HL-60 (cell line): ENCODE measurements around the gene FMN1.
A peak's percentile ranks its signal among the peaks of the same experiment; 100 is the strongest.

Source experiments
- DNase-seq, 2 experiments: peaks; one replicate each; pipeline ENCODE4 v3.0.0-alpha.2; 2010 to 2020; ENCODE audit warnings: low read depth in 1 of 2, low spot score in 1 of 2
- H3K27ac ChIP-seq: fragments of 250-450 bp; sonication (Bioruptor Pico); replicated peaks from 2 replicates; pipeline ENCODE4 v1.5.1; 2020; ENCODE audit warnings: mild to moderate bottlenecking, moderate library complexity
- H3K27me3 ChIP-seq: fragments of 250-450 bp; sonication (Bioruptor Pico); 2 replicates; pipeline ENCODE4 v1.5.1; 2021; ENCODE audit warnings: mild to moderate bottlenecking, moderate library complexity; ENCODE audit not compliant: insufficient read depth, poor library complexity, severe bottlenecking
- H3K4me3 ChIP-seq: replicated peaks from 2 replicates; pipeline ENCODE4 v1.5.1; 2011; ENCODE audit warnings: mild to moderate bottlenecking, control low read depth, low read length; ENCODE audit not compliant: insufficient read depth
- CTCF ChIP-seq: IDR thresholded peaks from one replicate; pipeline ENCODE4 v1.5.1; 2011; ENCODE audit warnings: low read length, control low read depth, inconsistent platforms; ENCODE audit not compliant: insufficient read depth
- GABPA ChIP-seq: IDR thresholded peaks from 2 replicates; pipeline ENCODE4 v1.6.1; 2012; ENCODE audit warnings: low read depth
- POLR2AphosphoS5 ChIP-seq: IDR thresholded peaks from 2 replicates; pipeline ENCODE4 v1.6.1; 2012; ENCODE audit warnings: low read depth
- SPI1 ChIP-seq: IDR thresholded peaks from 2 replicates; pipeline ENCODE4 v1.6.1; 2012; ENCODE audit warnings: low read depth, mild to moderate bottlenecking, borderline replicate concordance
- TF ChIP-seq, protein P1 (sequence below): IDR thresholded peaks from 2 replicates; pipeline ENCODE4 v1.6.1; 2012; ENCODE audit warnings: low read depth; ENCODE audit not compliant: insufficient replicate concordance

Gene FMN1

DNA sequence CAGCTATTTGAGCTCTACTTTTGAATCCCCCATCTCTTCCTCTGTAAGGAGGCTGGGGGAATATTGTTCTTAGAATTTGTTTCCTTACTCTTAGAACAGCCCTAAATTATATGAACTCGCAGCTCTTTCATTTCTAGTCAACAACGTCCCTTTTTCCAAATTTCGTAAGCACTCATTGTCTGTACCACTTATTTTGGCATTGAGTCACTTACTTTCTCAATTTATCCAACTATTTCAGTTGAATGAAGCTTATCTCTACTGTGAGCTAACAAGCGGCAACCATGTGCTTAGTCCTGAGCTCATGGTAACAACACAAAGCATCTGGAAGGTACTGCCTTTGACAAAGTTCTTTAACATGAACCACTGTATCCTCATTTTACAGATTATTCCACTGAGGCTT lies 285.6 kb downstream of the FMN1 start:
- Histone ChIP-seq H3K27me3 (peaks cover 5% of the 10 kb centered on the region), H3K27ac (no peak overlapping the region), H3K4me3 (no peak overlapping the region)
- peak in 1 of 2 experiments; percentile 62 for DNase-seq
- TF ChIP-seq, protein P1, sequence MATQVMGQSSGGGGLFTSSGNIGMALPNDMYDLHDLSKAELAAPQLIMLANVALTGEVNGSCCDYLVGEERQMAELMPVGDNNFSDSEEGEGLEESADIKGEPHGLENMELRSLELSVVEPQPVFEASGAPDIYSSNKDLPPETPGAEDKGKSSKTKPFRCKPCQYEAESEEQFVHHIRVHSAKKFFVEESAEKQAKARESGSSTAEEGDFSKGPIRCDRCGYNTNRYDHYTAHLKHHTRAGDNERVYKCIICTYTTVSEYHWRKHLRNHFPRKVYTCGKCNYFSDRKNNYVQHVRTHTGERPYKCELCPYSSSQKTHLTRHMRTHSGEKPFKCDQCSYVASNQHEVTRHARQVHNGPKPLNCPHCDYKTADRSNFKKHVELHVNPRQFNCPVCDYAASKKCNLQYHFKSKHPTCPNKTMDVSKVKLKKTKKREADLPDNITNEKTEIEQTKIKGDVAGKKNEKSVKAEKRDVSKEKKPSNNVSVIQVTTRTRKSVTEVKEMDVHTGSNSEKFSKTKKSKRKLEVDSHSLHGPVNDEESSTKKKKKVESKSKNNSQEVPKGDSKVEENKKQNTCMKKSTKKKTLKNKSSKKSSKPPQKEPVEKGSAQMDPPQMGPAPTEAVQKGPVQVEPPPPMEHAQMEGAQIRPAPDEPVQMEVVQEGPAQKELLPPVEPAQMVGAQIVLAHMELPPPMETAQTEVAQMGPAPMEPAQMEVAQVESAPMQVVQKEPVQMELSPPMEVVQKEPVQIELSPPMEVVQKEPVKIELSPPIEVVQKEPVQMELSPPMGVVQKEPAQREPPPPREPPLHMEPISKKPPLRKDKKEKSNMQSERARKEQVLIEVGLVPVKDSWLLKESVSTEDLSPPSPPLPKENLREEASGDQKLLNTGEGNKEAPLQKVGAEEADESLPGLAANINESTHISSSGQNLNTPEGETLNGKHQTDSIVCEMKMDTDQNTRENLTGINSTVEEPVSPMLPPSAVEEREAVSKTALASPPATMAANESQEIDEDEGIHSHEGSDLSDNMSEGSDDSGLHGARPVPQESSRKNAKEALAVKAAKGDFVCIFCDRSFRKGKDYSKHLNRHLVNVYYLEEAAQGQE: no peak
- TF ChIP-seq SPI1: no peak
- no peak for TF ChIP-seq CTCF
- no peak for TF ChIP-seq GABPA
- TF ChIP-seq POLR2AphosphoS5: no peak

DNA sequence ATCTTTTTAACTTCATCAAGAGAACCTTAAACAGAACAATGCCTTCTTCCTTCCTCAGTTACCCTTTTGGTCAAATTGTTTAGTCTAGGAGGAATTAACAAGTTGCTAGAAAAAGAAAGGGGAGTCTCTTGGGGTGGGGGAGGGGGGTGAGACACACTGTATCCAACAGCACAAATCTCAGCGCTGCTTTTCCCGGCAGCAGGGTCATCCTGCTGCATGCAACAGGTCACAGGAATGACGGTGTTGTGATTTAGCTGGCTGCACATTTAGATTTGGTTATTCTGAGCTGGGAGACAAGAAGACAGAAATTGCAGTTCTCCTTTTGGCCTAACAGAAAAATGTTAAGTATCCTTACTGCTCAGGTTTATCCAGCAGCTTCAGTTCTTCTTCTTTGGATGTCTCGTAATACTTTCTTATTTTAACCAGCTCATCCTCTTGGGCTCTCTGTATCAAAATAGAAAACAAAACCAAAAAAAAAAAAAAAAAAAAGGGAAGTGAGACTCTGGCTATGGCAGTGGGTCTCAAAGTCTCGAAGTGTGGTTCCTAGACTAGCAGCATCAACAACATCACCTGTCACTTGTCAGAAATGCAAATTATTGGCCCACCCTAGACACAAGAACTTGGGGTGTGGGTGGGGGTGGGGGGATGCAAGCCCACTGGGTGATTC lies 286.2 kb downstream of the FMN1 start:
- Histone ChIP-seq H3K4me3 (no peak overlapping the region), H3K27me3 (peaks cover 5% of the 10 kb centered on the region), H3K27ac (no peak overlapping the region)
- DNase-seq: peak in 1 of 2 experiments; percentile 31
- TF ChIP-seq SPI1 (peak; percentile 54), GABPA (no peak)

DNA sequence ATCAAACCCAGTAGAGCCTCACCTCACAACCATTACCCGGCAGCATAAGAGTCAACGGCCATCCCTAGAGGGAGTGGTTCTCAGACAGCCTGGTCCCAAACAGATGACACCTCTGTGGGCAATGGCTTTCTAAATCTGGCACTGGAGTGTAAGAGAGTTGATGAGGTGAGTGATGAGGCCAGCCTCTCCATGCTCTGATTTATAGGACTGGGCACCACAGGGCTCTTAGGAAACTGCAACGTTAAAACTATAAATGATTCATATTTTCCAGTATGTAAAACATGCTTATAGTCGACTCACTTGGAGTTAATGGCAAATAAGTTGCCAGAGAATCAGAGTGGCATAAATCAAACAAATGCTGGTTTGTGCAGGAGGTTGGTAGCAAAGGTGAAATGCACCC lies 289.0 kb downstream of the FMN1 start:
- no peak for DNase-seq
- Histone ChIP-seq H3K4me3 (no peak overlapping the region), H3K27ac (no peak overlapping the region), H3K27me3 (peaks cover under 1% of the 10 kb centered on the region)
- TF ChIP-seq SPI1: no peak
- TF ChIP-seq, protein P1: no peak
- no peak for TF ChIP-seq GABPA
- TF ChIP-seq CTCF: no peak
- TF ChIP-seq POLR2AphosphoS5: no peak

- no peaks in the 10 kb centered on the region for H3K27me3 ChIP-seq
- no peak for DNase-seq
- H3K4me3 ChIP-seq: no peak overlapping the region
- TF ChIP-seq GABPA: no peak
- TF ChIP-seq, protein P1: no peak
- no peak for TF ChIP-seq CTCF
- no peak for TF ChIP-seq POLR2AphosphoS5
- no peak for TF ChIP-seq SPI1
- H3K27ac ChIP-seq: no peak overlapping the region
These were observed 290.1 kb downstream of the FMN1 start for GRCh38 chr15:32904448-32904847.
